GM13977 (cell line): Measurements from ENCODE around the gene MYZAP.

Source experiments
- DNase-seq: peaks from one replicate; pipeline ENCODE4 v3.0.0; 2012; ENCODE audit warnings: low spot score
- in situ Hi-C: fragments of 300-500 bp; cut with MboI; formaldehyde crosslinking; loops from one replicate; pipeline ENCODE4 v1.12.0; 2022; ENCODE audit warnings: low sequenced_read_pairs, low pct_unique_long_range_greater_than_20kb, mixed read lengths, inconsistent platforms; ENCODE audit not compliant: unreplicated experiment
- TF ChIP-seq, protein P1 (sequence below): IDR thresholded peaks from 2 replicates; pipeline ENCODE4 v1.5.1; 2012; ENCODE audit warnings: mild to moderate bottlenecking, control low read depth; ENCODE audit not compliant: insufficient read depth; ENCODE audit errors: extremely low read depth, missing control alignments

Gene MYZAP

GRCh38 chr15:57548835-57549234, 42.9 kb upstream of the MYZAP start:
- TF ChIP-seq, protein P1, sequence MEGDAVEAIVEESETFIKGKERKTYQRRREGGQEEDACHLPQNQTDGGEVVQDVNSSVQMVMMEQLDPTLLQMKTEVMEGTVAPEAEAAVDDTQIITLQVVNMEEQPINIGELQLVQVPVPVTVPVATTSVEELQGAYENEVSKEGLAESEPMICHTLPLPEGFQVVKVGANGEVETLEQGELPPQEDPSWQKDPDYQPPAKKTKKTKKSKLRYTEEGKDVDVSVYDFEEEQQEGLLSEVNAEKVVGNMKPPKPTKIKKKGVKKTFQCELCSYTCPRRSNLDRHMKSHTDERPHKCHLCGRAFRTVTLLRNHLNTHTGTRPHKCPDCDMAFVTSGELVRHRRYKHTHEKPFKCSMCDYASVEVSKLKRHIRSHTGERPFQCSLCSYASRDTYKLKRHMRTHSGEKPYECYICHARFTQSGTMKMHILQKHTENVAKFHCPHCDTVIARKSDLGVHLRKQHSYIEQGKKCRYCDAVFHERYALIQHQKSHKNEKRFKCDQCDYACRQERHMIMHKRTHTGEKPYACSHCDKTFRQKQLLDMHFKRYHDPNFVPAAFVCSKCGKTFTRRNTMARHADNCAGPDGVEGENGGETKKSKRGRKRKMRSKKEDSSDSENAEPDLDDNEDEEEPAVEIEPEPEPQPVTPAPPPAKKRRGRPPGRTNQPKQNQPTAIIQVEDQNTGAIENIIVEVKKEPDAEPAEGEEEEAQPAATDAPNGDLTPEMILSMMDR, result no peak
- in situ Hi-C loops, result loop anchor here (25.0 kb wide), 2 partner anchors 412 to 1062 kb away; no protein-coding TSS in a partner anchor
- DNase-seq, result no peak

DNA sequence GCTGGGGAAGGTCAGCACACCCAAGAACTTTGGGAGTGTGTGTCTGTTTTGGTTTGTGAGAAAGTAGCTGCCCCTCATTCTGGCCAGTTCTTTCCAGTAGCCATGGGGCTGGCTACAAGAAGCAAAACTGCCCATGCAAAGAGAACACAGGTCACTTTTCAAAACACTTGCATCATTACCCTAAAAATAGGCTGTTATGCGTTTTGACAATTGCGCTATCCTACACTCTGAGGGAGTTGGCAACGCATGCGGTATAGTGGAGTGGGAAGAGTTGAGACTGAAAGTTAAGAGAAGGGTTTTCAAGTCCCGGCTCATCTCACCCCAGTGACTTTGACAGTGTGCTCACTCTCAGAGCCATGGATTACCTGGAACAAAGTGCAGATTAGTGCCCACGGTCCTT, 41.8 kb upstream of the MYZAP start:
- TF ChIP-seq, protein P1, result no peak
- in situ Hi-C loops, result loop anchor here (25.0 kb wide), 2 partner anchors 413 to 1063 kb away; no protein-coding TSS in a partner anchor
- DNase-seq, result no peak

DNA sequence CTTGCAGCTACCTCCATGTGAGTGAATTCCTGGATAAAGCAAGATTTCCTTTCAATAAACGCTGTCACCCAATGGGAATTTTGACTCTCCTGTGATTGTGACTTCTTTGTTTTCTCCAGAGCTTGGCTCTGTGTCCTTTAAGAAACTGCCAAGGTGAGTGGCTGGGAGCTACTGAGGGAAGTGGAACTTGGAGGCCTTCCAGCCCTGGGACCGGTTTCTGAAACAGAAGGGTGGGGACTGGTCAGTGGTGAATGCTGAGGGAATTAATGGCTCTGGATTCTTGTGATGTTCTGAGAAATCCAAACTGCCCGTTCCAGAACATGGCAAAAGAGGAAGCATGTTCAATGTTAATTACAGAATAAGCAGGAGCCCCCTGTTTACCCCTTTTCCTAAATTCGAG, 41.1 kb upstream of the MYZAP start:
- DNase-seq, result no peak
- in situ Hi-C loops, result no loop called here
- TF ChIP-seq, protein P1, result no peak

DNA sequence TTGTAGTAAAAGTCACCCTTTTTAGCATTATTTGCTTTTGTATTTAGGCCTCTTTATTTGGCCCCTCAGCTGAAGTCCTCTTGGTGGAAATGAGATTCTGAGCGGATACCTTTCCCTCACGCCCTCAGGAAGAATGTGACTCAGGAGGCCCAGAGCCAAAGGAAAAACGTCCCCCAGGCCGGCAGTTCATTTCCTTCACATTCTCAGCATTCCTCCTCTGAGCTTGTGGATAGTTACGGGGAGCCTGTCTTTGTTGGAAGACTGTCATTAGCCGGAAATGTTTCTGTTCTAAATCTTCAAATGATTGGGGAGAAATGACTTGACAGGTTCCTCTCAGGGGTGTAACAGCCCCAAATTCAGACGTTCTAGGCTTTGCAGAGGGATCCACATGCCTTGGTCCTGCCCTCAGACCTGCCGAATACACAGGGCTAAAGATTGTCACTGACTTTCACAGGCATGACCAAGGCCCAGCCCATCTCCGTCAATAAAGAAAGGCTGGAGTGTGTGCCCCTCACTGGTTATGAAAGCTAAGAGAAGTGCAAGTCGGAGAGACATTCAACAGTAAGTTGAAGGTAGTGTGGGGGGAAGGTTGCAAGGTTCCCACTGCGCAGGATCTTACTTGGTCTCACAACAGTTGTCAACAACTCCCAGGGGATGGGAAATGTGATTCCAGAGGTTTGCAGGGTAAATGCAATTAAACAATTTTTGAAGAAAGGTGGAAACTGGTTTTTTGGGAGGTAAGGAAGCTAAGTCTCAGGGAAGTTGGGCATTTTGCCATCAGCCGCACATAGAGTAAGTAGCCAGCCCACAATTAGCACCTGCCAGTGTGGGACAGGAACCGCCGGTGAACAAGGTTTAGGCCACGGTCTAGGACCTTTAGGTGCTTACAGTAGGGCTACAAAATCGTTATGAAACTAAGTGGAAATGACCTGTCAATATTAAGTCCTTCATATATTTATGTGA, 39.7 kb upstream of the MYZAP start:
- in situ Hi-C loops, result no loop called here
- TF ChIP-seq, protein P1, result no peak
- DNase-seq, result no peak

- in situ Hi-C loops, result no loop called here
- TF ChIP-seq, protein P1, result no peak
- DNase-seq, result no peak
These were observed 38.9 kb upstream of the MYZAP start for GRCh38 chr15:57552678-57553334.

GRCh38 chr15:57553526-57553925, 38.2 kb upstream of the MYZAP start:
- TF ChIP-seq, protein P1, result no peak
- DNase-seq, result no peak
- in situ Hi-C loops, result no loop called here
